Heart left ventricle (tissue), 13 donors: Measurements from ENCODE around the gene RGMA.

Source experiments
- CTCF ChIP-seq, 12 donors: fragments of 200-600 bp; sonication (generic) in 4 of 12; IDR thresholded peaks; one replicate each; pipeline versions ENCODE4 v1.5.0 to v1.8.0; 2018 to 2022; ENCODE audit warnings: antibody characterized with exemption in 12 of 12, mild to moderate bottlenecking in 5 of 12
- POLR2A ChIP-seq, 2 donors: fragments of 450-650 bp; IDR thresholded peaks; one replicate each; pipeline ENCODE4 v1.6.1; 2017; ENCODE audit warnings: antibody characterized with exemption in 2 of 2, mild to moderate bottlenecking in 2 of 2, moderate library complexity in 2 of 2
- donor health status: ischemic (EF 13 %, LVEDD 7.1; RV severe dilation, severe dysfunction).
- donor health status: DM: no; HTN: yes; CAD: no.
- donor health status: DM: no; HTN: no; CAD: no.
- donor health status: ischemic (EF 25% LVEDD 6.9; RV normal size, moderate dysfunction).
- donor health status: ischemic (EF 25% LVEDD 5.7; RV mildly dilated, moderate dysfunction).
- donor health status: ischemic (EF 35%, LVEDD 5.7; RV mildly dilated, moderate dysfunction).
- donor health status: nonischemic (EF 11% LVEDD 7.7; RV severe dilation, severe dysfunction).
- donor health status: DM: yes; HTN: yes; CAD: no.
- donor health status: PGD.
- donor health status: ischemic (EF 29% LVEDD 5.4; RV normal size, mild dysfunction).
- donor health status: nonischemic (EF 23%, LVEDD 6.1; RV moderate dilation, normal function).

- TF ChIP-seq CTCF (IDR thresholded peaks at IDR 0.05): no peak
- TF ChIP-seq POLR2A (IDR thresholded peaks at IDR 0.05): no peak
These were observed 37.6 kb upstream of the RGMA start for GRCh38 chr15:93126599-93126998.
